ENCODE measurements around the gene LARGE1.

LARGE1 gene

DNA sequence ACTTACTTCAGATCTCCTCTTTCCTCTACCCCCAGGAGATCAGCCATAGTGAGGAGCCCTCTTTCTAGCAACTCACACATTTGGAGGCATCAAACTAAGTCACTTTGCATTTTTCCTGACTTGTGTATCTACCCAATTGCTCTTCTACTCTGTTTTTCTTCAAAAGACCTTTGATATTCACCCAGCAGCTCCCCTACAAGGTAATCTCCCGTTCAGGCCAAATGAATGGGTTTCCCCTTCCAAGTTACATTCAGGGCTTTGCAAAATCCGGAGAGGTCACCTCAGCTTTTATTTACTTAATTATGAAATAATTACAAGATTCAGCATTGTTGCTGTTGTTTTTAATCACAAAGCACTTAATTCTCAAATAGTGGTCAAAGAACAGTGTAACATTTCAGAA is 6.1 kb downstream of the LARGE1 start:
- DNase-seq (ENCODE audit: low read depth in 2 of 2): no peak

DNA sequence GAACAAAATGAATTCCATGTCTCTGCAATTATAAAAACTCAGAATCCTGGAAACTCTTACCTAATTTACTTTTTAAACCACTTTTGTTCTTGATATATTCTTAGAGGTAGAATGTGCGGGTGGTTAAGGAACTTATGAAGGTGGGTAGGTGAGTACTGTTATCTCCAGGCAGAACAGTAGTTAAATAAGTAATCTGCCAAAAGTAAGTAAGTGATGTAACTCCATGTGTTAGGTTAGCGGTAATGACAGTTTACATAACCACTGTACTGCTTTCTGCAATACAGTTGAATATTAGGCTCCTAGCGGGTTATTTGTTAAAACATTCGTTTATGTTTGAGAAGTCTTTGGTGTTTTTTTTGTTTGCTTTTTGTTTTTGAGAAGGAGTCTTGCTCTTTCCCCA is 7.1 kb downstream of the LARGE1 start:
- no peak for DNase-seq (ENCODE audit: low read depth in 2 of 2)

DNA sequence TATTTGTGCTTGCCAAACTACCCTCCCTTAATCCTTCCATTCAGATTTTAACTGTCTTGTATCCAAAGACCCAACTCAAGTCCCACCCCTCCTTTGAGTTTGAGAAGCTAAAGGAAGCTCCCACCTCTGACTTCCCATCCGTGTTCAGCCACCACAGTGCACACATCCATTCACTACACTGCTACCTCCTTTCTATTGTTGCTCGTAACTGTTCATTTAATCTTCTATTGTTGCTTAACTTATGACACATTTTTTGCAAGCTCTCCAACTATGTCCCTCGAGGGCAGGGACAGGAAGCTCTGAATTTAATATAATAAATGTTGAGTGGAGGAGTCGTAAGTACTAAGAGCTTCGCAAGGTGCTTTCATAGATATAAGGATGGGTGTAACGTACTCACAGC is 10.4 kb downstream of the LARGE1 start:
- DNase-seq (ENCODE audit: low read depth in 2 of 2): no peak

DNA sequence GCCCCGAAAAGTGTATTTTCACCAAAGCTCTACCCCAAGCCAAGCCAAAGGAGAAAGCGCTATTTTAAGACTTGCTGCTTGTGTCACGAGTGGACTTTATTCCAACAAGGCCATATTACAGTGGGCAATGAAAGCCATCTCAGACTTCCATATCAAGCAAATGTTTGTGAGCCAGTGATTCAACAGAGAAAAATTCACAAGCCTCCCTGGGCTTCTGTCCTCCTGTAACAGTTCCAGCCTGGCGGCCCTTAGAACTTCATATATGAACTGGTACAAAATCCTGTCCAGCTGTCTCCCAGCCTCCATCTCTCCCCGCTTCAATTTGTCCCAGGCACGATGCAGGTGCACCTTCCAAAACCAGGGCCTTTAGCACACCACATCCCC is 11.2 kb downstream of the LARGE1 start:
- DNase-seq (ENCODE audit: low read depth in 2 of 2): no peak

DNA sequence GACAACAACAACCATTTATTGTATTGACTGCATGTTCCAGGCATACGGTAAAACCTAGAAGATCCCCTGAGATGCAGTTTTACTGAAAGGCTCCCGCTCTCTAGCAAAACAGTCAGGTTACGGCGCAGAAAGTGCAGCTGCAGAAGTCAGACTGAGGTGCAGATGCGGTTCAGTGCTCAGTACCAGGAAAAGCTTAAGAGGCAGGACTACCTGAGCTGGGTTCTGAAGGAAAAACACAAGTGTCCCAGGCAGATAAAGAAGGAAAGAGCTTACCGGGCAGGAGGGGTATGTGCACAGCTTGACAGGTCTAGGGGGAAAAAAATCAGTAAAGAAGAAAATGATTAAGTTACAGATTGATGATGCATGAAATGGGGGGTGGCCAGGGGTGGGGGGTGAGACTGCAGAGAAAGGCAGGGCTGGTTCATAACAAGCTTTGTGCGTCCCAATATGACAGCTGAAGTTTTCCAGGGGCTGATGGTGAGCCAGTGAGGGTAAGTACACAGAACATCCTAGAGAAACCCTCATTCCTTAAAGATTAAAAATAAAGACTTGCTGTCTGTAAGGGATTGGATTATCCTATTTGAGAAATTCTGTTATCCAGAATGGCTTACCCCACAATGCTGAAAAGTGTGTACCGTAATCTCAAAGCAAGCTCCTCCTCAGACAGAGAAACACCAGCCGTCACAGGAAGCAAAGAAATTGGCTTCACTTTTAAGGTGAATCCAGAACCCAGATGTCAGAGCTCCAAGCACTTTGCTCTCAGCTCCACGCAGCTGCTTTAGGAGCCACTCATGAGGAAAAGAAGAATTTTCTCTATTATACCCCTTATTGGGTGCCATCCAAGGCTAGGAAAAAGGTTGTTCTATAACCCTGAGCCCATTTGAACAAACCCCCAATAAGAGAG is 11.9 kb downstream of the LARGE1 start:
- no peak for DNase-seq (ENCODE audit: low read depth in 2 of 2)

DNA sequence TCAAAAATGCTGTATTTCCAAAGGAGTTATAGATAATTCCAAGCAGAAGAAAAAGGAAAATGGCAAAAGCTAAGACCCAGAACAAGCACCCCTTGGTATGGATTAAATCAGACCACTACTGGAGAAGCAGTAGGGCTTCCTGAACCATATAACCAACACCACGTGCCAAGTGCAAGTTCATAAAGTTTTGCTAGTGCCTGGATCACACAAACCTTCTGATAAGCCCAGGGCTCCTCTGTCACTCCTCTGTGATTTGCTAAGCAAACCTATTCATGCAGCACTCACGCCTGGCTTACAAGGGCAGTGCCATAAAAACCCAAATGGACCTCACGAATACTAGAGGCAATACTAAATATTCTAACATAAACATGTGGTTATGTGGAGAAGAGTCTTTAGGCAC is 13.3 kb downstream of the LARGE1 start:
- no peak for DNase-seq (ENCODE audit: low read depth in 2 of 2)

DNA sequence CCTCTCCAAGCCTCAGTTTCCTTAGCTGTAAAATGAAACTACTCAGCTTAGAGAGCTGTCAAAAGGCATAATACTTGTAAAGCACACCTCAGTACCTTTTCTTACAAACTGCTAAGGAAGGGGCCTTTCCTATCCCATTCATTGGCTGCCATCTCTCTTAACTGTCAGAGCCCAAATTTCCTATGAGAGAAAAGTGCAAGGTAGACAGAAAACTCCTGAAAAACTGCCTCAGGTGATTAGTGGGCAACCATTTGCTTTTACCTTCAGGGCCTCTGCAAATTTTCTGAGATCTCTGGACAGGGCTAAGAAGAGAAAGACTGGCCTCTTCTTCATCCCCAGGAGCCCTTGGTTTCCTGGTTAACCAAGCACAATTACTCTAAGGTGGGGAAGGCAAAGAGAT is 13.8 kb downstream of the LARGE1 start:
- no peak for DNase-seq (ENCODE audit: low read depth in 2 of 2)

DNA sequence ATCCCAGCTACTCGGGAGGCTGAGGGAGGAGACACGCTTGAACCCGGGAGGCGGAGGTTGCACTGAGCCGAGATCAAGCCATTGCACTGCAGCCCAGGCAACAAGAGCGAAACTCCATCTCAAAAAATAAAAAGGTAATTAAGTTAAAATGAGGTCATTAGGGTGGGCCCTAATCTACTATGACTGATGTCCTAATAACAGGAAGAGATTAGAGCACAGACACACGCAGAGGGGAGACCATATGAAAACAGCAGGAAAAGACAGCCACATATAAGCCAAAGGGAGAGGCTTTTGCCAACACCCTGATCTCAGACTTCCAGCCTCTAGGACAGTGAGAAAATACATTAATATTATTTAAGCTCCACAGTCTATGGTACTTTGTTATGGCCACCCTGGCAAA is 17.3 kb downstream of the LARGE1 start:
- DNase-seq (ENCODE audit: low read depth in 2 of 2): no peak

DNA sequence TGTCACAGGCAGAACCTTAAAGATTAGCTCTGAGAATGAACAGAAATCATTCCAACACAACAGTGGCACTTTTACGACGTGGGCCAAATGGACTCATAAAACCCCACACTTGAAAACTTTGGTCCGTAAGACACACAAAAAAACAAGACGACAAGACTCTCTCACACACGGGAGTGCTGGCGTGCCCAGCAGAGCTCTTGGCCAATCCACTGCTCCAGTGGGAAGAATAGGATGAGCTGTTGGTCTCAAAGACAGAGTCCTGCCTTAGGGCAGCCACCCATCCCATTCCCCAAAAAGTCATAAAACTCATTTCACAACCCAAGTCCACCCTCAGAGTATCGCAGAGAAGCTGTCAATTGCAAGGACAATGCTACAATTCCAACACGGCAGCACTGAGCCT is 18.2 kb downstream of the LARGE1 start:
- no peak for DNase-seq (ENCODE audit: low read depth in 2 of 2)

DNA sequence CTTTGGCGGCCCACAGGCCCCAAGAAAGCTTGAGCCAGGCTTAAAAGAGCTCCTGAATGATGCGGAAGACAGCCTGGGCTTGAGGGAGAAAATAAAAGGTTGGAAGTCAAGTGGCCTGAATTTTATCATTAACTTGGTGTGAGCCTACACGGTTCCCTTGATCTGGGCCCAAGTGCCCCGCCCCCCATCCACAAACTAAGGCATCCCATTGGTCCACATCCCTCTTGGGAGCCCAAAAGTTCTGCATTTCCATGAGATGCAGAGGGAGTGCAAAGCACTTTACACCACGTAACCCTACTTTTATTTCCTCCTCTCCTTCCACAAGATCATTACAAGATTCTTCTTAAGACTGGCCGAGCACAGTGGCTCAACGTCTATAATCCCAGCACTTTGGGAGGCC is 22.2 kb downstream of the LARGE1 start:
- DNase-seq (ENCODE audit: low read depth in 2 of 2): no peak

DNA sequence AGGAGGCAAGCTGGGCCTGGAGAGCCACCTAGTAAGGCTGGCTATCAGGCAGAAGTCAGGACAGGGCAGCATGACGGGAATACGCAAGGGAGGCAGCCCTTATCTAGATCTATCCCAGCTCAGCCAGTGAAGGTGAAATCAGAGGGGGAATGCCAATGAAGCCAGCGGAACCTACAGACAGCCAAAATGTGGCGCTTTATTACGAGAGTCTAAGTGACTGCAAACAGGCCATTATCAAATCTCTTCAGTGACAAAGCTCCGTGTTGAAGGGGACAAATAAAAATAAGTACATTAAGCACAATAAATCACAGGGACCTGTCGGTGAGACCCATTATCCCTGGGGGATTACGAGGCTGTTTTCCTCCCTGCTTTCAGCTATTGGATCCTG is 22.8 kb downstream of the LARGE1 start:
- DNase-seq (ENCODE audit: low read depth in 2 of 2): no peak

DNA sequence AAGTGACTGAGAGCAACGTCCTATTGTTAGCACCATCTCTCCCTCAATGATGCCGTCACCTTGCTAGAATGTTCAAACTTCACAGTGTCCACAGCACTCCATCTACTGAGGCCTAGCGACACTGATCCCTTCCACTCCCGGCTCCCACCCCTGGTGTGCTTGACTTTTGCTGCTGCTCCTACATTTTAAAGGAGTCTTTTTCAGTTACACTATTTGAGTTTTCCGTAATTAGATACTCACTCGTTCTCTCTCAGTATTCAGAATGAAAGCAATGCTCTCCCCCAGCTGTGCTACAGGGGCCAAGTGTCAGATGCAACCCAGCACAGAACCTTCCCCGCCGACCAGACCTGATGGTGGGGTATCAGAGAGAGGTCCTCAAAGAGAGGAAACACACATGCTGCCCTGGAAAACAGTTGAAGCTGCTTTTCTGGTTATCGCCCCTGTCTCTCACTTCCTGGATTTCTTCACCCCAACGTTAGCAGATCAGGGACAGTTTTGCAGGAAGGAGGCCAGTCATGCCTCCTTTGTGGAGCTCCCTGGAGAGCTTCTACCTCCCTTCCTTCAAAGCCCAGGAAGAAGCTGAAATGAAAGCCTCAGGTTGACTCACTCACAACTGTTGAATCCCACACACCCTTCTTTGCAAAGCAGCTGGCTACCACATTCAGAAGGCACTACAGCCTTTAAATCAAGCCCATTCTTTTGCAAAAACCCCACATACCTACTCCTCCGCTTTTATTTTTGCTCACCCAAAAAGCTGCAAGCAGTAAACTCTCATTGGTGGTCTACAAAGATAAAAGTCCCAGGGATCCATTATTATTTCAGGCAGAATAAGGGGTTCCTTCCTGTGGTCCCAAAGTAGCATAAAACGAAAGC is 23.5 kb downstream of the LARGE1 start:
- DNase-seq (ENCODE audit: low read depth in 2 of 2): no peak

DNA sequence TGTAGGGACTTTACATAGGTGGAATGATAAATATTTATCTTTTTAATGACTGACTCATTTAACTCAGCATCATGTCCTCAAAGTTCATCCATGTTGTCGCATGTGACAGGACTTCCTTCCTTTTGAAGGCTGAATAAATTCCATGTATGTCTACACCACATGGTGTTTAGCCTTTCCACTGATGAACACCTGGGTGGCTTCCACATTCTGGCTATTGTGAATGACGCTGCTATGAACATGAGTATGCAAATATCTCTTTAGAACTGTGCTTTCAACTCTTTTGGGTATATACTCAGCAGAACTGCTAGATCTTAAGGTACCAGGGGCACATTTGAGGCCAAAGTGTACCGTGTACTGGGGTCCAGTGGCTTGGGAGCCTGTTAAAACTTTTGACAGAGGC is 24.1 kb downstream of the LARGE1 start:
- DNase-seq (ENCODE audit: low read depth in 2 of 2): no peak

DNA sequence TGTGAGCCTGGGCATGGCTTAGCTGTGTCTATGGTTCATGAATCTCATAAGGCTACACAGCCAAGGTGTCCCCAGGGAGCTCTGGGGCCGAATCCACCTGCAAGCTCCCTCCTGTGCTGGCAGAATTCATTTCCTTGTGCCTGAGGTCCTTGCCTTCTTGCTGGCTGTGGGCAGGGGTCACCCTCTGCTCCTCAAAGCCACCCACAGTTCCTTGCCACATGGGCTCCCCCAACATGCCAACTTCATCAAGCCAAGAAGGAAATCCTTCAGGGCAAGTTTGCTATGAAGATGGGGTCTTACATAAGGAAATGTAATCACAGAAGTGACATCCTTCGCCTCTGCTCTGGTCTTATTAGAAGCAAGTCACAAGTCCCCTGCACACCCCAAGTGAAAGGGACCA is 24.8 kb downstream of the LARGE1 start:
- no peak for DNase-seq (ENCODE audit: low read depth in 2 of 2)

DNA sequence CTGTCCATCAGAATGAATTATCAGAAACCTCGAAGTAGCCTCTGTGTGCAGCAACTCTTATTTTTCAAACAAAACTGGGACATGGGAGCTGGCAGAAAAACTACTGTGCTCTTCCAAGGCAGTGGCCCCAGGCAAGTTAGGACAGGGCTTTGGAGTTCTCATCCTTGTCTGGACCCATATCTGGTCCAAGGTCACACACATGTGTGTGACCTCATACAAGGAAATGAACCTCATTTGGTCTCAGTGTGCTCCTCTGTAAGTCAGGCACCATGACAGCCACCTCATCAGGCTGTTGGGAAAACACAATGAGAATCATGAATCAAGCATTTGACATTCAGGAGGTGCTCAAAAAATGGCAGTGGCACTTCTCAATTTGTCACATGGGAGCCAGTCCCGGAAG is 25.8 kb downstream of the LARGE1 start:
- DNase-seq (ENCODE audit: low read depth in 2 of 2): no peak

DNA sequence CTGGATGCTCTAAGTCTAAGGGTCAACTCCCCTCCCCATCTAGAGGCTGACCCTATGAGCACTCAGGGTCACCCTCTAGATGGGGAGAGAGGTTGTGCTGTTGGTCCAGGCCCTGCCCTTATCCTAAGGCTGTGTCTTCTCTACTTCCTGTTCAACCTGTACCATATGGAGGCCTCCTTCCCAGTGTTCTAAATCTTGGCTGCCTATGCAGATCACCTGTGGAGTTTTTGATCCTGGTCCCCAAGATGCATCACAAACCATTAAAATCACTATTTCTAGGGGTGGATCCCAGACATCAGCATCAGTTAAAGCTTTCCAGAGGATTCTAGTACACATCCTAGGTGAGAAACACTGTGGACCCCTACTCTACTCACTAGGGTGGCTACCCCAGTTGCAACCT is 26.2 kb downstream of the LARGE1 start:
- DNase-seq (ENCODE audit: low read depth in 2 of 2): no peak

DNA sequence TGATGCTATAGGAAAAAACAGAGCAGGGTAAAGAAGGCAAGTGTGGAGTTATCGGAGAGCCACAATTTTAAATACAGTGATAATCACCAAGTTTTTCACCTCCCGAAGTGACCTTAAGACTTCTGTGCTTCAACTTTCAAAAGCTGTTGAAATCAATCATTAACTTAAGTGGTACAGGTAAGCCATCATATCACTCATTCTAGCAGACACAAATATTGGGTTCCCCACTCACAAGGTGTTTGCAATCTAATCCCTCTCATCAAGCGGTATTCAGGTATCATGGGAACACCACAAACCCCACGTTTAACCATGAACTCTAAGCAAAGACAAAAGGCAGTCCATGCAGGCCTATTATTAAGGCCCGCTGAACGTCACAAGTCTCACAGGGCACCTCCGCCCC is 26.8 kb downstream of the LARGE1 start:
- DNase-seq (ENCODE audit: low read depth in 2 of 2): no peak

DNA sequence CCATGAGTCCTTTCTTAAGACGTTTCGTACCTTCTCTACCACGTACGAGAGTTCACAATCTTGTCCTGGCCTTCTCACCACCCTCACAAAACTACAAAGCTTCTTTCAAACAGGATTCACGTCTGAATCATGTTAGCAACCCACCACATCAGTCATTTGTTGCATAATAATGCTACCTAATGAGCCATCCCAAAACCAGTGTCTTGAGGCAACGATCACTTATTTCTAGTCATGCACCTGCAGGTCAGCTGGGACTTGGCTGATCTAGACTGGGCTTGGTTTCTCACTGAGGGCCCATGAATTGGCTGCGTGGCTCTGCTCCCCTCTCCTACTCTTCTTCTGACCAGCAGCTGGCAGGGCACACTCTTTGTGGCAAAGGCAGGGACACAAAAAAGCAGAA is 28.3 kb downstream of the LARGE1 start:
- no peak for DNase-seq (ENCODE audit: low read depth in 2 of 2)

DNA sequence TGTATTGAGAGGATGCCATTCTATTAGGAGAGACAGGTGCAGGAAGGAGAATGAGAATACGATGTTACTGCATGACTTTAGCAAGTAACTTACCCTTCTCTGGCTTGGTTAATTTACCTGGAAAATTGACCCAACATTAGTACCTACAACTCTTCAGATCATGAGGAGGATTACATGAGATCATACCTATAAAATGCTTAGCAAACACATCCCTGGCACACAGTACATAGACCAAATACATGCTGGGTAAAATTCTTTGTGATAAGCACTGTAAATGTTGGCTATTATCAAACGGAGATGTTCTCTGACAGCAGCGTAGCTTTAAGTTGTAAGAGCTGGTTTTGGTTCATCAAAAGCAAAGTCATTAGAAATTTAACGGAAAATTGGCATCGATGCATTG is 28.8 kb downstream of the LARGE1 start:
- no peak for DNase-seq (ENCODE audit: low read depth in 2 of 2)

DNA sequence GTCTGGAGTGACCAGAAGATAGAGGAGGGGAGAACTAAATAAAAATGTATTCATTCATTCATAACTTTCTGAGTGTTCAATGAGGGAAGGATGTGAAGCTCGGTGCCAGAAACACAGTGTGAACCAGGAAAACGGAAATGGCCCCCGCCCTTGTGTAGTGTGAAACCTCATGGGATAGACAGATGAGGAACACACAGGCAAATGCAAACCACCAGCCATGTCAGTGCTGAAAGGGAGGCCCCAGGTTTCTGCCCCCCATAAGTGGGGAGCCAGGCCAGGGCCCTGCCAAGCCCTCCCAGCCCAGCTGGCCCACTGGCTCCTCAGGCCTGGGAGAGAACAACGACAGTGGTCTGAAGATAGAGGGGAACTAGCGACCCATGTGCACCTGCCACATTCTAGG is 30.5 kb downstream of the LARGE1 start:
- DNase-seq (ENCODE audit: low read depth in 2 of 2): no peak

DNA sequence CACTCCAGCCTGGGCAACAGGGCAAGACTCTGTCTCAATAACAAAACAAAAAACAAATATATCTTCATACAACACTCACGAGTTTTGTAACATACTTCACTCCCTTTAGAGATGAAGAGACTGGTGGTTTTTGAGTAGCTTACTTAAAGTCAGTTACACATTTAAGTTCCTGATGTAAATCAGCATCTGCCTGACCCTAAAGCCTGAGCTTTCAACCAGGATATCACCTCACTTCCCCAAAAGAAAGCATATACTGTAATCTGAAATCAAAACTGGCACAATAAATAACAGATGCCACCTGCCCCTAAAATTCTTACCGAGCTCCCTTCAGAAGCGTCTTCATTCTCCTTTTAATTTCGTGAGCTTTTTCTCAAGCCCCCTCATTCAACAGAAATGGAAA is 31.5 kb downstream of the LARGE1 start:
- no peak for DNase-seq (ENCODE audit: low read depth in 2 of 2)

DNA sequence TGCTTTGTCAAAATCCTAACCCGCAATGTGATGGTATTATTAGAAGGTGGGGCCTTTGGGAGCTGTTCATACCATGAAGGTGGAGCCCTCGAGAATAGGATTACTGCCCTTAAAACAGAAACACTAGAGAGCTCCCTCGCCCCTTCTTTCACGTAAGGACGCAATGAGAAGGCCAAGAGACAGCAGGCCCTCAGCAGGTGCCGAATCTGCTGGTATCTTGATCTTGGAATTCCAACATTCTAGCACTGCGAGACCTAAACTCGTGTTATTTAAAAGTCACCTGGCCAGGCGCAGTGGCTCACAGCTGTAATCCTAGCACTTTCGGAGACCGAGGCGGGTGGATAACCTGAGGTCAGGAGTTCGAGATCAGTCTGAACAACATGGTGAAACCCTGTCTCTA is 33.1 kb downstream of the LARGE1 start:
- DNase-seq (ENCODE audit: low read depth in 2 of 2): no peak

DNA sequence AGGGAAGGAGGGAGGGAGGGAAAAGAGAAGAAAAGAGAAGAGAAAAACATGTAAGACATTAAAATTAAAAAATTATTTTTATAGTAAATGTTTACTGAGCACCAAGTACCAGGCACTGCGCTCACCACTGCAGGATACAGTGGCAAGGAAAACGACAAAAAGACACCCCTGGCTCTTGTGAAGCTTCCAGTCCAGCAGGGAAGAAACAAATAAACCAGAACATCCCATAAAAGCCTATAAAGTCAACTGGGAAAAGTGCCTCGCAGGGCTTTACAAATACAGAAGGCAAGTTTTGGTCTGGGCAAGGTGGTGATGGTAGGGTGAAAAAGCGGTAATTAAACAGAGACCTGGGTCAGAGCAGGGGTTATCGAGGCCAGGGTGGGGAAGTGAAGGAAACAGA is 33.6 kb downstream of the LARGE1 start:
- no peak for DNase-seq (ENCODE audit: low read depth in 2 of 2)
